Activated T-cell treated with anti-CD3 and anti-CD28 coated beads, Interleukin-2, amount 50 U/mL, for 4 hours (primary cell): Measurements from ENCODE around the gene ANKRD16. TPM values are rescaled to one million over a fixed set of nuclear protein-coding genes. Genes with fewer than 3 reads are reported as not detected.
"Not testable (repeated sequence)": the region's sequence is repeated elsewhere in the genome, so short reads cannot be mapped to it uniquely, and the experiment has no call there.

ENCODE experiments used
- ATAC-seq, 2 donors: fragments of 200-7000 bp; cut with Tn5 transposase; one replicate each; pipeline ENCODE4 v1.10.0; 2021
- DNase-seq: peaks from one replicate; pipeline ENCODE4 v3.0.0-alpha.2; 2020
- H3K27me3 Mint-ChIP-seq: one replicate; pipeline ENCODE4 v1.8.0; 2021; ENCODE audit warnings: low read depth, mixed read lengths
- H3K36me3 Mint-ChIP-seq: one replicate; pipeline ENCODE4 v1.8.0; 2022; ENCODE audit warnings: mixed read lengths; ENCODE audit not compliant: insufficient read depth
- H3K4me1 Mint-ChIP-seq: one replicate; pipeline ENCODE4 v1.8.0; 2021; ENCODE audit warnings: low read depth, mixed read lengths
- H3K4me3 Mint-ChIP-seq: one replicate; pipeline ENCODE4 v1.8.0; 2021; ENCODE audit warnings: mild to moderate bottlenecking, moderate library complexity, mixed read lengths
- H3K9me3 Mint-ChIP-seq: one replicate; pipeline ENCODE4 v1.8.0; 2021; ENCODE audit warnings: mixed read lengths
- total RNA-seq, 3 donors: library from RNA; stranded (reverse); gene quantifications; one replicate each; pipeline ENCODE4 v1.2.1, GENCODE V29; 2021

Gene ANKRD16
- total RNA-seq, 3 donors from 2014 or later, result 9.6 to 11.9 (median 10.3) TPM

DNA sequence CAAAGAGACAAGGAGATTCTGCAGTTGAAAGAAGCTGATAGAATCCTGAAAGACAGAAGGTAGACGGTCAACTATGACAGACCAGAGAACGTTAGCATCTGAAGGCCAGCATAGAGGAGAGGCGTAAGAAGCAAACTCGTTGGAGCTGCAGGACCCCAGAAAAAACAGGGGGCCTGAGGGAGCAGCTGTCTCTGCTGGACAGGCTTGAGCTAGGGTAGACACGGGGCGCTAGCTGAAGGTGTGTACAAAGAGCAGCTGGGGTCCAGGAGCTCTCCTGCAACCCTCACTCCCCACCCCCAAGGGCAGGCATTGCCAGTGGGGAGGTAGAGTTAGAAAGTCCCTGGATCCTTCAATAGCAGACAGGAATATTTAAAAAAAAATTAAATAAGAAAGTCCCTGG is 61.9 kb downstream of the ANKRD16 start:
- no peak for ATAC-seq
- H3K4me3 Mint-ChIP-seq, result no peak overlapping the region
- H3K4me1 Mint-ChIP-seq, result no peaks in the 10 kb centered on the region
- DNase-seq, result no peak
- H3K9me3 Mint-ChIP-seq, result no peaks in the 10 kb centered on the region
- no peaks in the 10 kb centered on the region for H3K36me3 Mint-ChIP-seq
- H3K27me3 Mint-ChIP-seq, result no peaks in the 10 kb centered on the region

GRCh38 chr10:5826511-5826910 is 63.2 kb downstream of the ANKRD16 start:
- not testable (repeated sequence) for H3K27me3 Mint-ChIP-seq, ATAC-seq, DNase-seq, H3K36me3 Mint-ChIP-seq, H3K4me1 Mint-ChIP-seq, H3K9me3 Mint-ChIP-seq, H3K4me3 Mint-ChIP-seq

DNA sequence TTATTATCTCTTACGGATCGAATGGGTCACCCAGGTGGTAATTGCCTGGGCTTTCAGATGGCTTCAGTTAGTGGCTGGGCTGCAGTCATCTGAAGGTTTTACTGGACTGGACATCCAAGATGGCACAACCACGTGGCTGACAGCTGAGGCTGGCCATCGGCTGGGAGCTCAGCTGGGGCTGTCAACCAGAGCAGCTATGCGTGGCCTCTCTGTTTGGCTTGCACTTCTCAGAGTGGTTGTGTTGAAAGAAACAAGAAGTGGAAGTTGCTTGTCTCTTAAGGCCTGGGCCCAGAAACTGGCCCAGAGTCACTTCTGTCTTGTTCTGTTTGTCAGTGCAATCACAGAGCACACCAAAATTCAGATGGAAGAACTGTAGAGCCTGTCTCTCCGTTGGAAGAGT is 70.8 kb downstream of the ANKRD16 start:
- Mint-ChIP-seq H3K4me1 (peaks cover 45% of the 10 kb centered on the region), H3K36me3 (peaks cover 3% of the 10 kb centered on the region), H3K4me3 (no peak overlapping the region), H3K27me3 (no peaks in the 10 kb centered on the region), H3K9me3 (no peaks in the 10 kb centered on the region)
- DNase-seq (no peak), ATAC-seq (no peak)

- DNase-seq (no peak), ATAC-seq (no peak)
- Mint-ChIP-seq H3K27me3 (no peaks in the 10 kb centered on the region), H3K4me1 (peaks cover 45% of the 10 kb centered on the region), H3K36me3 (peaks cover 3% of the 10 kb centered on the region), H3K9me3 (no peaks in the 10 kb centered on the region), H3K4me3 (no peak overlapping the region)
Measured at GRCh38 chr10:5818048-5818331, 71.7 kb downstream of the ANKRD16 start.

GRCh38 chr10:5817322-5818047 is 72.2 kb downstream of the ANKRD16 start:
- peaks cover 4% of the 10 kb centered on the region for H3K36me3 Mint-ChIP-seq
- H3K4me1 Mint-ChIP-seq, result peaks cover 45% of the 10 kb centered on the region
- H3K27me3 Mint-ChIP-seq, result no peaks in the 10 kb centered on the region
- no peak for DNase-seq
- no peak overlapping the region for H3K4me3 Mint-ChIP-seq
- no peaks in the 10 kb centered on the region for H3K9me3 Mint-ChIP-seq
- no peak for ATAC-seq

DNA sequence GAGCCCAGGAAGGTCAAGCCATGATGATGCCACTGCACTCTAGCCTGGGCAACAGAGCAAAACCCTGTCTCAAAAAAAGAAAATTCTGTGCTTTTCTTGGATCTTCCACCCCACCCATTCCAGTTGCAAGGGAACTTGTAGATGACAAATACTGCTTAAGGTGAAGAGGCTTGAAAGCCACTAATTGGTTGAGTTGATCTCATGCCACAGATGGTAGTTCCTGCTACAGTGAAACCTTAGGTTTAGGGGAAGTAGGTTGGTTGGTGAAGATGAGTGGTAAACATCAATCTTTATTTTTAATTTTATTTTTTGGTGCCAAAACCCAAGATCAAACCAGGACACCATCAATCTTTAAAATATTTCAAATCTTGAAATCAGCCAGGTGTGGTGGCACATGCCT is 73.5 kb downstream of the ANKRD16 start:
- no peak overlapping the region for H3K4me3 Mint-ChIP-seq
- ATAC-seq (no peak), DNase-seq (no peak)
- peaks cover 11% of the 10 kb centered on the region for H3K36me3 Mint-ChIP-seq
- no peaks in the 10 kb centered on the region for H3K9me3 Mint-ChIP-seq
- peaks cover 50% of the 10 kb centered on the region for H3K4me1 Mint-ChIP-seq
- no peaks in the 10 kb centered on the region for H3K27me3 Mint-ChIP-seq

GRCh38 chr10:5814110-5815107 is 75.3 kb downstream of the ANKRD16 start:
- Mint-ChIP-seq H3K36me3 (peaks cover 12% of the 10 kb centered on the region), H3K4me3 (peak overlapping the region; percentile 99), H3K9me3 (no peaks in the 10 kb centered on the region), H3K27me3 (no peaks in the 10 kb centered on the region), H3K4me1 (peaks cover 52% of the 10 kb centered on the region)
- ATAC-seq, result no peak
- DNase-seq, result no peak

GRCh38 chr10:5813341-5814109 is 76.2 kb downstream of the ANKRD16 start, which contains the start of gene GDI2:
Gene GDI2, minus strand, starts transcription at chr10:5813434. Its CDS starts 176 bp downstream, at chr10:5813258.
- peak within 1 kb of the TSS; percentile 99 for H3K4me3 Mint-ChIP-seq
- no peaks in the 10 kb centered on the region for H3K9me3 Mint-ChIP-seq
- peak; percentile 95 to 96 for ATAC-seq
- H3K27me3 Mint-ChIP-seq, result no peaks in the 10 kb centered on the region
- peak; percentile 96 for DNase-seq
- peaks cover 54% of the 10 kb centered on the region for H3K4me1 Mint-ChIP-seq
- peaks cover 15% of the 10 kb centered on the region for H3K36me3 Mint-ChIP-seq

DNA sequence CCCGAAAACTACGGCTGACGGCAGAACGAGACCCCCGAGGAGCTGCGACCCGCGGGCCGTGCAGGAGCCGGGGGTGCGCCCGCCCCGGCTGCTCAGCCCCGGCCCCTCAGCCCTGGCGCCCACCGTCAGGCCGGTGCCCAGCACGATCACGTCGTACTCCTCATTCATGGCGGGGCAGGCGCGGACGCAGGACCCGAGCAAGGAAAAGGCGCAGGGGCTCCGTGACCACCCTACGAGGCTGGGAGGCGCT is 76.7 kb downstream of the ANKRD16 start:
- peaks cover 15% of the 10 kb centered on the region for H3K36me3 Mint-ChIP-seq
- H3K9me3 Mint-ChIP-seq, result no peaks in the 10 kb centered on the region
- no peaks in the 10 kb centered on the region for H3K27me3 Mint-ChIP-seq
- peak; percentile 33 for ATAC-seq
- H3K4me3 Mint-ChIP-seq, result peak overlapping the region; percentile 99
- H3K4me1 Mint-ChIP-seq, result peaks cover 58% of the 10 kb centered on the region
- DNase-seq, result no peak

GRCh38 chr10:5812283-5813090 is 77.2 kb downstream of the ANKRD16 start:
- H3K4me1 Mint-ChIP-seq, result peaks cover 57% of the 10 kb centered on the region
- peak; percentile 34 to 35 for ATAC-seq
- DNase-seq, result peak; percentile 11

More at GRCh38 chr10:5812283-5813090, 77.2 kb downstream of the ANKRD16 start:
- H3K9me3 Mint-ChIP-seq, result no peaks in the 10 kb centered on the region
- H3K36me3 Mint-ChIP-seq, result peaks cover 17% of the 10 kb centered on the region
- H3K4me3 Mint-ChIP-seq, result peak overlapping the region; percentile 99
- no peaks in the 10 kb centered on the region for H3K27me3 Mint-ChIP-seq

Other genes with a start within 250 kb of the ANKRD16 start
- gene ASB13, start 223.3 kb downstream of the ANKRD16 start, total RNA-seq, result 10 to 100 TPM in 1 of 3 donors, 1 to 10 TPM in 2; 7.4 to 15.3 (median 8.0) TPM
- gene TASOR2, start 205.1 kb downstream of the ANKRD16 start, total RNA-seq, result 100 to 1,000 TPM in 2 of 3 donors, 10 to 100 TPM in 1; 93.4 to 115 (median 109) TPM
- gene GDI2, start 76.5 kb downstream of the ANKRD16 start, total RNA-seq, result 100 to 1,000 TPM; 270 to 301 (median 294) TPM
- gene FBH1, start 350 bp upstream of the ANKRD16 start, total RNA-seq, result 10 to 100 TPM; 61.2 to 67.9 (median 62.7) TPM
- gene IL15RA, start 87.7 kb upstream of the ANKRD16 start, total RNA-seq, result 10 to 100 TPM; 41.5 to 42.4 (median 41.9) TPM
- gene IL2RA, start 172.5 kb upstream of the ANKRD16 start, total RNA-seq, result 100 to 1,000 TPM; 639 to 698 (median 653) TPM
- 100 to 1,000 TPM; 231 to 261 (median 237) TPM for gene RBM17, start 199.1 kb upstream of the ANKRD16 start, total RNA-seq